Stimulated activated CD4-positive, alpha-beta T cell treated with anti-CD3 and anti-CD28 coated beads, TNF-alpha, amount 100 ng/mL, for 24 hours (primary cell): ENCODE data around the gene TEX36.
"Not testable (repeated sequence)": the region's sequence is repeated elsewhere in the genome, so short reads cannot be mapped to it uniquely, and the experiment has no call there.

ENCODE experiments used
- DNase-seq, 3 experiments: peaks; one replicate each; pipeline ENCODE4 v3.0.0-alpha.2; 2020; ENCODE audit warnings: low read depth in 3 of 3

Gene TEX36

DNA sequence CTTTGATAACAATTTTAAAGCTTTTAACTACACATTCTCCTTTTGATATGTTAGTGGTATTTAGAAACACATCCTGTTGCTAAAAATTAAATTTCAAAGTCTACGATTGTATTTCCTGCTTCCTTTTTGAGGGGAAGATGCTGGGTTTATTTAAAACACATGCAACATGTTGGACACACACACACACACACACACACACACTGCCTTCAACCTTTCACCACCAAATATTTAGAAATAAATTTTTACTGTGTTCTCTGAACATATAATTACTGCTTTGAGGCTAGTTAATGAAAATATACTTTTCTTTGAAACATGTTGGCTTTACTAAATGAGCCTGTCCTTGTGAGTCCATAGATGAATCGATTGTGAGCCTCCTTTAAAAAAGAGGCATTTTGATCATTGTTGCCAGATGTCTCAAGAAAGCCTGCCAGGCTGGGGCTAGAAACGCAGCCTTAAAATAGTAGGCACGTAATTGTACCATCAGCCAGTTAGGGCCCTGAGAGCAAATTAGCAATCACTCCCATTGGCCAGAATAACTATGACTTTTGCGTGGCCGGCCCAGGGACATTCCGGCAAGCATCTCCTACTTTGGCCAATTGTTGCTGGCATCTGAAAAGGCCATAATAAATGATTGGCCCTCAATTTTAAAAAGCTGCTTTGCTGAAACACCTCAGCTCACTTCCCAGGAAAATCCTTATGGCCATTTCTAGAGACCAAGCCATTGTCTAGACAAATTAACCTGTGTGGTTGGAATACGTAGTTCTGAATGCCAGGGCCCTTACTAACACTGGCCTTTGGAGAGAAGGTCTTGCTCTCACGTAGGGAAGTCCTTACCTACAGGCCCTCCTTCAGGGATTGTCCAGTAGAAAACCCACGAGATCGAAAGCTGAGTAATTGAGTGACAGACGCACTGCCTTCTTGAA is 9.9 kb upstream of the TEX36 start:
- no peak for DNase-seq

DNA sequence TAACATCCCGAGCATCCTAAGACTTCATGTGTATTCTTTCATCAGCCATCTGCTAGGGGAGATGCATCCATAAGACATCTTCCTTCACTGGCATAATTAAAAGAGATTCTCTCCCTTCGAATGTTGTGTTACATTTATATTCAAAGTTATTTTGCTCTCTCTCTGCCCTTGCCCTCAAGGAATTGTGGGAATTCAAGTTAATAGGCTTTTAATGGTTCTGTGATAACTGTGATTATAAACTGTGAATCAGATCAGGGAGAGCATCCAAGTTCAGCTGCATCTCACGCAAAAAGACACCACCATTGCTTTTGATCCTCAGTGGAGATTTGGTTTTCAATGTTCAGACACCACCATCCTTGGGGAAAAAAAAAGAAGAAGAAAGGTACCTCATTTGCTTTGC is 9.2 kb upstream of the TEX36 start:
- no peak for DNase-seq

GRCh38 chr10:125691160-125691981 is 8.4 kb upstream of the TEX36 start:
- no peak for DNase-seq

DNA sequence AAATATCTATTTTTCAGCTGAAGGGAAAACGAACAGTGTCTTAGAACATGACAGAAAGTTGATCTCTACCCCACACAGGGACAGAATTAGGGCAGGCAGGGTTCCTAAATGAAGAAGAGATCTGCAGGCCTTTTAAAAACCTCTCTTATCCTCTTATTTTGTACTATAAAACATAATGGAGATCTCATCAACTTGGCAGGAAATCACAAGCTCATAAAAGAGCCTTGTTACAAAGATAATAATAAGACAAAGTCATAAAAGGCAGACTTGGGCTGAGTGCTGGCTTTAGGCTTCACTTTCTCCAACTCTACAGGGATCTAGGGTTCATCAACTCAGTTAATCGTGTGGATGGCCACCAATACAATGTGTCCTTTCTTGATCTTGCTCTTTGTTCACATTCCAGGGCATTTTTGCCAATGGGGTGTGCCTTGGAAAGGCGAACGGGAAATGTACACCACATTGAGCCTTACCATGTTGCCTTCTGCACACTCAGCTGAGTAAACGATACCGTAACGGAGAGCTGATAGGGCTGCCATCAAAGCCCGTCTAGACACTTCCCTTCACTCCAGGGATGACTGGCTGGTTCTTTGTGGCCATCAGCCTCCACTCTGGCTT is 7.1 kb upstream of the TEX36 start:
- no peak for DNase-seq

GRCh38 chr10:125687507-125688185 is 4.7 kb upstream of the TEX36 start:
- DNase-seq, result no peak

DNA sequence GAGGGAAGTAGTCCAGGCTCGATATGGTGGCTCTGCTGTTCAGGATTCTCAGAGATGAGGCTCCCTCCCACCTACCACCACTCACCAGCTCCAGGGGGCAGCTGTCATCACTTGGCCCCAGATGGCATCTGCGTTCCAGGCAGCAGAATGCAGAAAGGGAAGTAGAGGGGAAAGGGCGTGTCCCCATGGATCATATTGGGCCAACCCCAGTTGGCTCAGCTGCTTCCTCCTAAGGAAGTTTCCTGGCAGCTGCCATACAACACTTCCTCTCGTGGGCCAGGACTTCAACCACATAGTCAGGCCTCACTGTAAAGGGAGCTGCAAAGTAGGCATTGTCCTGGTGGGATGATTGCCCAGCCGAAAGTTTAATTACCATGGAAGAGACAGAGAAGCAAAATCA is 1.6 kb upstream of the TEX36 start:
- no peak for DNase-seq

- DNase-seq, result no peak
Observed at GRCh38 chr10:125683821-125684220, 858 bp upstream of the TEX36 start.

DNA sequence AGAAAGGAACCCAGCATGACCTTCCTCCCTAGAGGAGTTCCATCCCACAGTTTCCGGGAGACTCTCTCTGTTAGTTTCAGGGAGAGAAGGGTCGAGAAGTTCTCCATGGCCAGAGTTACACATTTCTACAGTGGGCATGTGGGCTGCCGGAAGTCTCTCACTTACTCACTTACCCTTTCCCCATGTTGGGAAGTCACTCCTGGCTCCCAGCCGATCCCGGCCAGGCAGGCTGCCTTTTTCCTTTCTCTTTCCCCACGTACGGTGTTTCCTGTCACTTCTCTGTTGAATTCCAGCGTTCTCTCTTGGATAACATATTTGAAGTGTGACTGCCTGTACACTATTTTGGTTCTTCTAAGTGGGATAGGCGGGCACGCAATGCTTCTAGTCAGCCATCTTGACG is 3.5 kb downstream of the TEX36 start:
- no peak for DNase-seq

DNA sequence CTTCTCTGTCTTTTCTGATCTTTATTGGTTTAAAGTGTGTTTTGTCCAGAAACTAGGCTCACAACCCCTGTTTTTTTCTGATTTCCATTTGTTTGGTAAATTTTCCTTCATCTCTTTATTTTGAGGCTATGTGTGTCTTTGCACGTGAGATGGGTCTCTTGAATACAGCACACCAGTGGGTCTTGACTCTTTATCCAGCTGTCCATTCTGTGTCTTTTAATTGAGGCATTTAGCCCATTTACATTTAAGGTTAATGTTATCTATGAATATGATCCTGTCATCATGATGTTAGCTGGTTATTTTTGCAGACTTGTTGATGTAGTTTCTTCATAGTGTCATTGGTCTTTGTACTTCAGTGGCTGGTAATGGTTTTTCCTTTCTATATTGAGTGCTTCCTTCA is 10.1 kb downstream of the TEX36 start:
- DNase-seq, result no peak

DNA sequence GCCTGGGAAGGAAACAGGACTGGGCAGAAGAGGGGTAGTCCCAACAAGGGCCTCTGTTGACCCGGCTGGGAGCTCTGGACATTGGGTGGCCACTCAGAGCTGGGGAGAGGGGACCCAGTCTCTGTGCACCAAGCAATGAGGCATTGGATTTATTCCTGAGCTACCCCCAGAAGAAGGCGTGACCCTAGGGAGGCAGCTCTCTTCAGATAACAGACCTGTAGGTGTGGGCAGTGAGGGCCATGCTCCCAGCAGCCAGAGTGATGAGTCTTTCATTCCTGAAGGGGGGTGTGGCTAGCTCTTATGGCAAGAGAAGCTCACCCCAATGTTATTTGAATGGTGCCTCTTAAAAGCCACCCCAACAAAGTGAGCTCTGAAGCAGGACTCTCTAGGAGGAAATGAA is 20.4 kb downstream of the TEX36 start:
- DNase-seq, result no peak

- no peak for DNase-seq
Observed at GRCh38 chr10:125661941-125662515, 20.9 kb downstream of the TEX36 start.

DNA sequence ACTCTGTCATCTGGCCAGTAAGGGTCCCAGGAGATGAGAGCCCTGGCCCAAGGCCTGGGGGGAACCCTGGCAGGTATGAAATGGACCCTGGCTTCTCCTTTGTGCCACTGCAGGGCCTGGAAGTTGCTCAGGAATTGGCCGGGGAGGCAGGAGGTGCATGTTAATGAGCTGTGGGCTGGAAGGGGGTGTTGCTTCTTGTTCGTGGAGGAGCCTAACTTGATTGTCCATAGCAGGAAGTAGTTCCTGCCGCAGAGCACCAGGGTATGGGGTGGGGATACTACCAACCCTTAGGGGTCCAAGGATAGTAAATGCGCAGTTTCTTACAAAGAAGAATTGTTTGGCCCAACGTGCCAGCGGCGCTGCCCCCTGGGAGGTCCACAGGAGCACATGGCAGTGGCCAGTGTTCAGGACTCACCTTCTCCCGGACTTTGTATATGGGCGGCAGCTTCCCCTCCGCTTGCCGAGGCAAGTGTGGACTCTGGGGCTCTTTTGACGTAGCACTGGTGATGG is 21.5 kb downstream of the TEX36 start:
- no peak for DNase-seq

- DNase-seq, result no peak
Observed at GRCh38 chr10:125659071-125659470, 23.9 kb downstream of the TEX36 start.

DNA sequence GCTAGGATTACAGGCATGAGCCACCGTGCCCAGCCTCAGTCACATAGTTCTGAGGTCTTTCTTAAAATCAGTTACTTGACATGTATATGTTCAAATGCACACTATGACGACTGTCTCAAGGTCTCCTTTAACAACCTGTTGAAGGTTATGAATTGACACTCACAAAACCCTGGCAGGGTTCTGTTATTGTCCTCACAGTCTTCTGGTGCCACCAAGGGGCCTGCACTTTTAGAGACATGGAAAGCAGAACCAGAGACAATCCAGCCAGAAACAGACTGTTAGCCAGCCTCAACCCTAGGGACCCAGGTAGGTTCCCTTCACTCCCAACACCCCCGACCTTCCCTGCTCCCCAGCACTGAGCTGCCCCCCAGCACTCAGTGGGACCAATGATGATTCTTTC is 26.4 kb downstream of the TEX36 start:
- DNase-seq, result no peak

GRCh38 chr10:125653113-125653512 is 29.9 kb downstream of the TEX36 start:
- not testable (repeated sequence) for DNase-seq

- no peak for DNase-seq
Observed at GRCh38 chr10:125646311-125646710, 36.7 kb downstream of the TEX36 start.

GRCh38 chr10:125641398-125641797 is 41.6 kb downstream of the TEX36 start:
- no peak for DNase-seq

DNA sequence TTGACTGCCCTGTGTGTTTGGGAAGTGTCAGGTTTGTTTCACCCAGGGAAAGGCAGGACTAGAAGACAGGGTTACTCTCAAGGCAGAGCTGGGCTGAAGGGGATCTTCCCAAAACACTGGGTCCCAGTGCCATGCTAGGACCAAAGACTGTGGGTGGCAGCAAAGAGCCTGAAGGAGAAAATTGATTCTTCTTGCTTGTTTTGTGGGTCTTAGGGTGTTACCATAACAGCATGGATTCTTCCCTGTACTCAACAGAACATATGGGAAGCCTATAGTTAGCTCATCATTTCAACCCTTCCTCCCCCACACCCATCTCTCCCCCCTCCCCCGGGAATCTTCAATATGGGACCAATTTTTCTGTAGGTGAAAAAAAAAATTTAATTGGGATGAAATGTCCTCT is 42.3 kb downstream of the TEX36 start:
- no peak for DNase-seq

DNA sequence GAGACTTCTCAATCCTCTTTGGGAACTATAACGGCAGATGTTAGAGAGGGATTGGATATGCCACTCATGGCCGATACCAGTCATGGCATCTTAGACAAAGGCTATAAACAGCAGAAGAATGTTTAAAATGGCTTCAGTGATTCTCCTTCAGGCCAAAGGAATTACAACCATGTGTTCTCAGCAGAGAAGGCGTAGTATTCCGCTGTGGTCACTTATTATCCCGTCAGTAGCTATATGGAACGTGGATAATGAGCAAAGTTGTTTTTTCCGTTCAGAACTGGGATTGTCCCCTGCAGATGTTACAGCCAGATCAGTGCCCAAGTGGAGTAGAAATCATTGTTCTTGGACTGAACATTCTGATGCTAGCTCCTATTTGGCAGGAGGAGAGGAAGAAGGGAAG is 43.1 kb downstream of the TEX36 start:
- DNase-seq, result no peak

DNA sequence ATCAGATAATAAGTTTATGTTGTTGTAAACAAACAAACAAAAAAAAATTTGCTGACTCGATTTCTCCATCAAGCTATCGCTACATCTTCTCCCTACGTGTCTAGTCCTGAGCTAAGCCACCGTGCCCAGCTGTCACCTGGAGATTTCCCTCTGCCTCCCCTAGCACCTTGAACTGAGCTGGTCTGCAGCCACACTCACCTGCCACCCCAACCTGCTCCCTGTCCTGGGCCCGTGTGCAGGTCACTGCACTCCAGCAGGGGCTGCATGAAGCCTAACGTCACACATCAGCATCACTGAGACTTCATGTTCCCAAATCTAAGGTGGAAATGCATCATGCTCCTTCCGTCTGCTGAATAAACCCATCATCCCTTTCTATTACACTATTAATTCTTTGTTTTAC is 44.4 kb downstream of the TEX36 start:
- DNase-seq, result no peak

GRCh38 chr10:125637496-125637895 is 45.5 kb downstream of the TEX36 start:
- DNase-seq, result no peak
